Measurements from ENCODE around the gene ADAMTS9.
A peak's percentile ranks its signal among the peaks of the same experiment; 100 is the strongest.

ADAMTS9 gene

DNA sequence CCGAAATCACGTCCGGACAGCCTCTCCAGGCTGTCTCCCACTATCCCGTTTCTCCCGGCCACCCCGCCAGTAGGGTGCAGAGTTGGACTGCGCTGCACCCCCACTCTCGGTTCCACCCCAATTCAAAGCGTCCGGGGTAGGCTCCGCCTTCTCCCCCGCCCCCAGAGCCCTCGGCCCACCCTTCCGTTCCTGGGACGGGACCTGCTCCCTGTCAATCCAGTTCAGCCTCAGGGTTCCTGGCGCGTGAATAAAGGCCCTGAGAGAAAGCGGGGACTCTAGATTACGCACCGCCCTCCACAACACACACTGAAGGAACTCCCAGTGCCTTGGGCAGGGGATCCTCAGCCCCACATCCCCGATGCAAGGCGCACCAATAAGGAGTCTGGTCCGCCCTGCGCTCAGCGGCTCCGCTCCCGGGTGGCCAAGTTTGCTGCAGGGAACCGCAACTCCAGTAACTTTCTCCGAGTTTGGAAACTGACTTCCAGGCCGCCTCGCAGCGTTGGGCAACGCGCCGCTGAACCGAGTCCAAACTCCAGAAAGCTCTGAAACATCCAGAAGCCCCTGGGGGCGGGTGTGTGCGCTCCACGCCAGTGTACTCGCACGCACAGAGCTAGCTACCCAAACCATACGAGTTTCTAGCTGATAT lies 1.9 kb downstream of the ADAMTS9 start:
- peak; percentile 96 for DNase-seq

DNA sequence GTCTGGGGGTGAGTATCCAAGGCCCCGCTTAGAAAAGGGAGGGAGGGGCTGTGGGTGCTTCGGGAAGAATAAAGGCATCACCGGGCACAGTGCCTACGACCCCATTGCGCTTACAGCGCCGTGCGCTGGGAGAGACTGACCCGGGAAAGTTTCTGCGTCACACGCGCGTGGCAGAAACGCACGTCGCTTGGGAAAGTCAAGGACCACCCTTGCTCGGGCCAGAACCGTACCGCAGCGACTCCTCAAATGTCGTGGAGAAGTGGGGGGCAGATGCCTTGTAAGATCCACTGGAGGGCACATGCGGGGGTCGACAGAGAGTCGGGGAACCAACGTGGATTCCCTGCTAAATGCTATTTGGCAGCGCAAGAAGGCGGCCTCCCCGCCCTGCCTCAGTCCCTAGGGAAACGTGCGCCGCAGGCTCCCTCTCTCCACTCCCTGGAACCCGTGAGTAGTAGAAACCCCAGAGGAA lies 2.4 kb downstream of the ADAMTS9 start:
- DNase-seq, result peak; percentile 55

DNA sequence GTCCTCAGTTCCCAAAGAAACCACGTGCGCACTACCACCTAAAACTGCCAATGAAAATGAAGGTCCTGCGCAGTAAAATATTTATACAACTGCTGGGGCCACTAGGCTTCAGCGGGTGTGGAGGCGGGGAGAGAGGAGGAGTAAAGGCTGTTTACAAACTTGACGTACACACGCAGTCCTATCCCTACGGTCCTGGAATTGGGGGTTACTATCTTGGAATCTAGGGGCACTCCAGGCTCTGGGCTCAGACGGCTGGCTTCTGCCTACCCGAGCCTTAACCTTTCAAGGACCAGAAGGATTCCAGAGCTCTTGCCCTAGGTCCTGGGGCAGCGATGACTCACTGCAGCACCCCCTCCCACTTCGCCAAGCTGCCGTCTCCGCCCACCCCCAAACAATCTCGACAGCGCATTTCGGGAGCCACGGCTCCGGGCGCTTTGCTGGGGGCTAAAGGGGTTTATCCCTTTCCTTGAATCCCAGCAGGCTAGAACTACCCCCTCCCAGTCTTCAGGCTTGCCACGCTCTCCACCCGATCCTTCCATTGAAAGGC lies 3.0 kb downstream of the ADAMTS9 start:
- peak; percentile 45 for DNase-seq

DNA sequence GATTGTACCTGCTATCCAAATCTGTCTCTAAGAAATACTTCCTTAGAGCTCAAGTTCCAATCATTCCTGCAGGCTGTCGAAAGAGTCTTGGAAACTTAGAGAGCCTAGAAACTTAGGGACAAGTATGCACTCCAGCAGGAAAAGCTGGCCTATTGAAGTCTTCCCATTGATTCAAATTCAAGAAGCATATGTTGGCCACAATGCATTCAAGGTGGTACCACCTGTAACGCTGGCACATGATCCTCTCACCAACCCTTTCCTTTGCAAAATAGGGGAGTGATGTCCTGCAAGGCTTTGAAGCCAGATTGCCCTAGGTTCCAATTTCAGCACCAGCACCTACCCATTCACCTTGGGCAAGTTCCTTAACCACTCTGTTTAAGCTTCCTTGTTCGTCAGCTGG lies 6.0 kb downstream of the ADAMTS9 start:
- DNase-seq, result no peak

DNA sequence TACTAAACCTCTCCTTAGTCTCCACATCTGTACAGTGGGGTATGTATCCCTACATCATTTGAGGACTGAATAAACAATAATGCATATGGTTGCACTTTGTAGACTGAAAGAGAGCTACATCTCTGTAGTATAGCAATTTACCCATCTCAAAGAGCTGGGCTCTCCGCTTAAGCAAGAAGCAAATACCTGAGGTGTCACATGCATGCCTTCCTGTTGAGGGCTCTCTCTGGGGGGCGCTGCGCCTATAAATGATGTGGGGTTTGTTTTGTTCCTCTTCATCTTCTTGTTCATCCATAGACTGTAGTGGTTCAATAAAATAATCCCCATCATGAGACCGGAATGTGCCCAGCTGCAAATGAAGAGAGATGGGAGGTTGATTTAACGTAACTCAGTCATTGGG lies 6.8 kb downstream of the ADAMTS9 start:
- DNase-seq, result no peak

DNA sequence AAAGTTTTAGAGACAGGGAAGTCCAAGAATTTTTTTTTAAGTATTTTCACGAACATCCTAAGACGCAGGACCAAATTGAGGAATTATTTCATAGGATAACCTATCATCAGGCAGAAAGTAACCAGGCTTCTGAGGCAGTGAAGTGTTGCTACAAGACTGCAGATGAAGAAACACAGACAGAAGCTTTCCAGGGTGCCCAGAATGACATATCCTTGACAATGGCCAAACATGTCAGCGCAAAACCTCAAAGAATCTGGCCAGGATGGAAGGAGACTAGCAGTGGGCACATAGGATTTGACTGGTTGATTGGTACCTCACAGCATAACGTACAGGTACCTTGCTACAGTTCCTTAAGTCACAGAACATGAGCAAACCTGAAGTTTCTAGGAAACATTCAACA lies 7.5 kb downstream of the ADAMTS9 start:
- DNase-seq, result no peak

DNA sequence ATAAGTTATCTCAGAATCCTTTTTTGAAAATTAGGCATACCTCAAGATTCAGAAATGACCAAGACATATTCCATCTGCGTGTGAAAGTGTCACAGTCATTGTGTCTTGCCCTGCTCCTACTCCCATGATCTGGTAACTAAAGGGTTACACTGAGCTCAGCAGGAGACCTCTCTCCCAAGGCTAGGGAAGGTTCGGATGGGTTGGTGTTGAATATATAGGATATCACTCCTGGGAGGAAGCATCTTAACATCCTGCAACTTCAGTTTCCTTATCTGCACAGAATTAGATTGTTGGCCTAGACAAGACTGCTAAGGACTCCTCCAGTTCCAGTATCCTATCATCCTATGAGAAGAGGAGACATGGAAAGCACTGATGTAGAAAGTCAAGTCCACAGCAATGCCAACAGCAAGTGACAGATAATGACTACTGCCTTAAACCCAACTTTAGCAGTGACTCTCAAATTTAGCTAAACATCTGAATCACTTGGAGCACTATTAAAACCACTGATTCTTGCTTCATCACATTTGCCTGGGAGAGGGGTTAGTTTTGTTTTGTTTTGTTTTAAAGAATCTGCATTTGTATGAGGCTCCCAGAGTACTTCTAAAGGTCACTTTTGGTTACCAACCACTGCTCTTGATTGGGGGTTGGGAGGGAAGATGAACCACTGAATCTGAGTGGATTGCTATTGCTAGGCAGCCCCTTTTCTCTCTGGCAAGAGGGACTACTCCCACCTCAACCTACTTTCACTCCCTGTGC lies 9.7 kb downstream of the ADAMTS9 start:
- DNase-seq, result no peak

DNA sequence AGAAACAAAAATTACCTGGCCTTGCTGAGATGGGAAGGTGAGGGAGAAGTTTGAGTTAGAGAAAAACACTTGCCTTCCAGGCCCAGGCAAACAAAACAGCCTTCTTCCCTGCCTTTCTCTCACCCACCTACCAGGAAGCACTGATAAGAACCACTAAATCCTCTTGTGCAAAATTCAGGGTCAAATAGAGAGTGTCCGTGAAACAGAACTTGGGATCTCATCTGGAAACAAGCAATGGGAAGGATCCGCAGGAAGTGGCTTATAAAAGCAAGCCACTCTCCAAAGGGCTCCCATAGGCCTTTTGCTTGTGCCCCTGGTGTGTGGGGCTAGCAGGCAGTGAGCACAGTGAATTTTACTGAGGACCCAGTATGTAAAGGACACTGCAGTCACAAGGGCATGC lies 11.0 kb downstream of the ADAMTS9 start:
- DNase-seq, result no peak

DNA sequence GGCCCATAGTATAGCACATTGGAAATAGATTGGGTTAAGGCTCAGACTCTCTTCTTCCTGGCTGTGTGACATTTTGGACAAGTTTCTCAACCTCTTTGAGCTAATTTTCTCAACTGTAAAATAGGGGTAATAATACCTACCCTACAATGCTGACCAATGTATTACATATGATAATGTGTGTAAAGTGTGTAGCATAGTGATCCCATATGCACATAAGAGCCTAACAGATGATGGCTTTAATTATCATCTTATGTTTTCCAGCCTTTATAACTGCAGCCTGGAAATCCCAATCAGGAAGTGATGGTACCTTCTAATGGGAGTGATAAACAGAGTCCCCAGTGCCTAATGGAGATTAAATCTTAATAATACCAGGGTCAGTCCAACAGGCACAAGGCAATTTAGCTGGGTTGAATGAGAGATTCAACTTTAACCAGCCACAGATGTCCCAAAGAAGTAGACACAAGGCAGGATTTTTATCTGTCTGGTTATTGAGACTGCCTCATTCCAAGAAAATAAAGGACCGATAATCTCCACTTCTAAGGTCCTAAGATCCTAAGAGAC lies 12.0 kb downstream of the ADAMTS9 start:
- no peak for DNase-seq

DNA sequence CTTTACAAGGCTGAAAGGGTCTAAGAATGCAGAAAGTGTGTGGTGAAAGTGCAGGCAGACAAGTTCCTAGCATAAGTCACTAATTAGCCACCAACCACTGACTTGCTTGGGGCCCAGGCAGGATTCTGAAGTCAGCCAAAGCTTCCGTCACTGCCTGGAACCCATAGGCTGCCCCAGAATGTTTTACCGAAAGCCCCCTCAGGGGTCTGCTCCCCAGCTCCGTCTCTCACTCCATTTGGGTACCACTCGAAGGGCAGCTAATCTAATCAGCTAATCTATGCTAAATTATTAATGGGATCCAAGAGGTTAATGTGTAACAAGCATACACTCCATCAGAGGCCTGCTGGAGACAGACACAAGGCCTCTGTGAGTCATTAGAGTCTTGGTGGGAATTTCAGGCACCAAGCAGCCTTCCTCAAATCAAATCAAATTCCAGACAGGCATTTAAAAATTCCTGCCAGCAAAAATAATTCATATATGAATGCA lies 13.2 kb downstream of the ADAMTS9 start:
- DNase-seq, result peak; percentile 91

DNA sequence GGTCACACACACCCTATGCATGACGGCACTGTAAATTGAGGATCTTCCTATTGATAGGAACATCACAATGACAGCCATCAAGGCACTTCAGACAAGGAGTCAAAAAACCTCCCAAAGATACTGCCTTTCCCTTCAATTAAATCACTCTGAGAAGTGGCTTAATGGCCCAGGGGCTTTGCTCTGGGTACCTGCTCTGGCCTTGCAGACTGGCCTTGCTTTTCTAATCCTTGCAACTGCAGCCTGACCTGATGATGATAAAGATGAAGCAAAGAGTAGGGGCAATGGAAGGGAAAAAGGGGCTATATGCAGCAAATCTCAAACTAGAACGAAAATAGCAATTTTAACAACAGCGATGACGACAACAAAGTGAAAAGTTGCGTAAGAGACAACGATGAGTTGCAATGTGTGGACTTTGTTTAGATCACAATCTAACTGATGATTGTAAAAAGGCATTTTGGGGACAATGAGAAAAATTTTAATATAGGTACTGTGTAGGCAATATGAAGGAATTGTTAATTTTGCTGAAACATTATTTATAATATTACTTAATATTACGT lies 14.6 kb downstream of the ADAMTS9 start:
- DNase-seq, result no peak

DNA sequence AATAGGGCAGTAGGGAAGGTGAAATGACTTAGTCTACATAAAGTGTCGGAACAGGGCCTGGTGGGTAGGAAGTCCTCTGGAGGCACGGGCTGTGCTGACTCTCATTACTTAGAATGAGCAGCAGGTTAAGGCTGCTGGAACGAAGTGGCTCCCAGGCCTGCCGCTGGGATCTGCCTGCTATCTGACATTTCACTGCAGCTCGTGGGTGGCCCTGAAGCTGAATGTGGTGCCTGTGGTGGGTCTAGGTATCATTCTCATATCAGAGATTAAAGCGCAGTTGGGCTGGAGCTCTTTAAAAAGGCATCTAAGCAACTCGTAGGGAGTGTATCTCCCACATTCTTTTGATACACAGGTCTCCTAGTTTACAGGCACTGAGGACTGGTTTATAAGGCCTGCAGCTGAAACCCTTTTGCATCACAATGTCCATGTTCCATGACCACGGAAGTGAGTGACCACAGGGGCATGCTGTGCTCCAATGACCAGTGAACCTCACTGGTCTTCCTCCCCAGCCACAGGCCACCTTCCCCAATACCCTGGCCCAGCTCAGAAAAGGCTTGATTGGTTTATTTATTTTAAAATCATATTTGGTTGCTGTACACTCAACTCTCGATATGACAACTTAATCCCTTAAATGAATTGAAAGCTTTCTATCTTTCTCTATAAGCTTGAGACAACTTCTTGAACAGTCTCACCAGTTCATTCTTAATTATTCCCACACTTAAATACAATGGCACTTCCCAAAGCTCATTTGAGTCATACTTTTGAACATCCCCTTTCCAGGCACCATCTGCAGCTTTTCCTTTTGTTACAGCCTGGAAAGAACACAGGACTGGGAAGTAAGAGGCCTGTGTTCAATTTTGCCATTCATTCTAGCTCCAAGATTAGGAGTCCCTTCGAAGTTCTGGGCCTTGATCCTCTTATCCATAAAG lies 19.0 kb downstream of the ADAMTS9 start:
- no peak for DNase-seq

DNA sequence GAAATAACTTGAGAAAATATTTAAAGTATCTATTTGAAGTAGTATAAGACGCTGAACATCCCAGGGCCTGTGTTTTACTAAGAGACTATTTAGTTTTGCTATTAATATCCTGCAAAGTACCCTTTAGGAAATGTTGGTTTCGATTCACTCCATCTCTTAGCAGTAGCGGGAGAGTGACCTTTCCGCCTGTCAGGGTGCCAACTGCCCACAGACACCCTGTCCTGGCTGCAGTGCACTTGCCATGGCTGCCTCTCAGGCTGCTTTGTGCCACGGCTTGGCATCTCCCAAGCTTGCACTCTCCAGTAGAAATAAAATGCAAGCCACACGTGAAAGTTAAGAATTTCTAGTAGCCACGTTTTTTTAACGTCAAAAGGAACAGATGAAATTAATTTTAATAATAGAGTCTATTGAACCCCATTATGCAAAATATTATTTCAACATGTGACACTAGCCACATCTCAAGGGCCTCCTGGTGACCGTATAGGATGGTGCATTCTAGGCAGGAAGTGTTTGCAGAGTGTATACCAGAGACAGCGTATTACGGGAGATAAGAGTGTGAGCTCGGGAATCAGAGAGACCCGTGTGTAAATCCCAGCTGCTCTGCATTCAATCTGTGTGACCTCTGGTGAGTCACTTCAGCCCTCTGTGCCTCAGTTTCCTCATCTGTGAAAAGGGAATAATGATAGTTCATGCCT lies 19.8 kb downstream of the ADAMTS9 start:
- DNase-seq, result no peak

DNA sequence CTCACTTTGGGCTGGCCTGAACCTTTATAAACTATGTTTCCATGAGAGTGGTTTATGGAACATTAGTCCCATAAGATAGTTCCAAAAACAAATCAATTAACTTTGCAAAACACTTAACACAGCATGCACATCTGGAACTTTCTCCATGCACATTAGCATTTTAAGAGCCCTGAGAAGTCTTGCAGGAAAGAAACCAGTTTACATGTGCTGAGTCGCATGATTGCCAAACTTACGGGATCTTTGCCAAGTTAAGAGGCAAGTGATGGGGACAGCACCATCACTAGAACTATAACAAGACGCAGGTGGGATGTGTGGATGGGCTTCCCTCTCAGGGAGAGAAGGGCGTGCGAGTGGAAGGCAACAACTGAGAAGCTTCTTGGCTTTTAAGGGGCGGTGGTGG lies 20.7 kb downstream of the ADAMTS9 start:
- DNase-seq, result peak; percentile 42

DNA sequence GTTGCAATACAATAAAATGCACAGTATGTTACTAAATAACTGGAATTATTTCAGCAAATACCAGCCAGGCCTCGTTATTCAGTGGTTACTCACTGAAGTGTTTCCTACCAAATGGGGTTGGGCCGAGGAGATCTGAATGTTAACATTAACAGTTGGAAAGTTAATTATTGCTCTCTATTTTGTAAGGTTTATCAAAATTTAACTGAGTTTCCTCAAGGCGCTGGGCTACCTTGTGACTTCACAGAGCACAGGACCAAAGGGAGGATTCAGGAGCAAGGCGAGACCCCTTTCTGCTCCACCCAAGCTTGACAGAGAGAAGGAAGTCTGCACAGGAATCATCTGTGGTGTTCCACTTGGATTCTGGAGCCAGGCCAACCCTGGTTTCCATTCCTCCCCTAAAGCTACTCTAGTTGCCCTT lies 21.6 kb downstream of the ADAMTS9 start:
- DNase-seq, result peak; percentile 82

DNA sequence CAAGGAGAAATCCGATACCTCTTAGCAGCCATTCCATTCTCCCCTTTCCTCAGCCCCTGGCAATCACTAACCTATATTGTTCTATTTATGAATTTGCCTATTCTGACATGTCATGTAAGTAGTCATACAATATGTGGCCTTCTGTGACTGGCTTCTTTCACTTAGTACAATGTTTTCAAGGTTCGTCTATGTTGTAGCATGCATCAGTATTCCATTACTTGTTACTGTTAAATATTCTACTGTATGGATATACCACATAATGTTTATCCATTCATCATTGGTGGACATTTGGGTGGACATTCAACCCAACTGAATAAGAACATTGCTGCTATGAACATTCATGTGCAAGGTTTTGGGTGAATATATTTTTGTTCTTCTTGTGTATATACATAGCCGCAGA lies 23.4 kb downstream of the ADAMTS9 start:
- no peak for DNase-seq

DNA sequence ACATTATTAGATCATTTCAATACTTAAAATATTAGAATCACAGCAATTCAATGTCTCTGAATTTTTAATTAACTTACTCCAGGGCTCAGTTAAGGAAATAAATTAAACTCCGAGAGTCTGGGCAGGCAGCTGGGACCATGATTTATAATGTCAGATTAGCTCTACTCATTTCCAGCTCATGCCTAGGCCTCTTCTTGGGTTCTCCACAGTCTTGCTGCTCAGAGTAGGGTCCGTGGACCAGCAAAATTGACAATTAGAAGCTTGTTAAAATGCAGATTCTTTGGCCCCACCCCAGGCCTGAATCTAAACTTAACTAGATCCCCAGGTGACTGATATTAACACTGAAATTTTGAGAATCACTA lies 28.2 kb downstream of the ADAMTS9 start:
- no peak for DNase-seq

DNA sequence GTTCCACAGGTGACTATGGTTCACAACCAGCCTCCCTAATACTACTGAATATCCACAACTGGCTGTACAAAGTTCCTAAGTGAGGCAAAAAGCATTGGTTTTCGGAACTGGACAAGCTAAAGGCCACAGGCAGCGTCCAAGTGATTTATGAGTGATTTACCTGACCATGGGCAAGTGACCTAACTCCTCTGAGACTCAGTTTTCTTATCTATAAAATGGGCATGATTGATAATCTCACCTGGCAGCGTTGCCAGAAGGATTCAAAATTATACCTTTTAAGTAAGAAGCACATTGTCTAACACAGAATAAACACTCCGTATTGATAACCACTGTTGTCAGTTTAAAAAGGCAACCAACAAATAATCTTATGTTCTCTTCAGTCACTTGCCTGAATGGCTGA lies 29.8 kb downstream of the ADAMTS9 start:
- DNase-seq, result no peak

DNA sequence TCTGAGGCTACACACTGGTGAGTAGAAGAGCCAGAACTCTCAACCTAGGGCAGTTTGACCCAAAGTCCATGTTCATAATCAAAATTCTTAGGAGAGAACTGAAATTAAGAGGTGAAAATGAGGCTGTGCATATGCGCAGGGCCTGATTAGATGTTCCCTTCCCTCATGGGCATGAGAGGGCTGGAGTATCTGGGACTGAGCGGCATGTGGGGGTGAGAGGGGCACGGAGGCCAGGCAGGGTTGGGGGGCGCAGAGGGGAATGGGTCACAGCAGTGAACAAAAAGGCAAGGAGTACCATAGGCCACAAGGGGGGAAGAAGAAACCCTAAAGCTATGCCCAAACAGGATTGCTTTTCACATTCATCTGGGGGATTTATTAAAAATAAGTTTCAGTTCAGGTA lies 31.3 kb downstream of the ADAMTS9 start:
- DNase-seq, result no peak

DNA sequence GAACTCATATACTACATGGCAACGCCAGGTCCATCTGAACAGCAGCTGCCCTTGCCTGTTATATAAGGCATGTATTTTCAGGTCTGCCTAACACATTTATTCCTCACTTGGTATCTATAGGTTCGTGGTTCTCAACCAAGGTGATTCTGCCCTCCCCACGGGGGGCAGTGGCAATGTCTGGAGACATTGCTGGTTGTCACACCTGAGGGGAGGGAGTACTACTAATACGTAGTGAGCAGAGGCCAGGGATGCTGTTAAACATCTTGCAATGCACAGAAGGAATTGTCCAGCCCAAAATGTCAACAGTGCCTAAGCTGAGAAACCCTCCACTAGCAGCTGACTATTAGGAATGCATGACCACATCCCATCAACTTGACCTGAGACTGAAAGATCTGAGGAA lies 32.6 kb downstream of the ADAMTS9 start:
- DNase-seq, result no peak

DNA sequence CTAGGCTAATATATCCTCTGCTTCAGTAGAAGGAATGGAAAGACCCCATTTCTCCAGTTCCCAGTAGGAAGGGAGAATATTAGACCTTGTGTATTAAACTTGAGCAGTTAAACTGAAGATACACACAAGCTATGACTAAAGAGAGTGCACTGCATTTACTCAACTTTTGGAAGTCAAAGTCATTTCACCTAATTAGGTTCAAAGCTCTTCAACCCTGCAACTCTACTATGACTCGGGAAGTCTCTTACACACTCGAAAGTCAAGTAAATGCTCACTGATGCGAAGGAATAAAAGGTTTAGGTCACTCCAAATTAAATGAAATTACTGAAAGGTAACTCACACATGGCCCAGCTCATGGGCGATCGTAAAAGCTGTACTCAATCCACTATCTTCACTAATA lies 33.8 kb downstream of the ADAMTS9 start:
- DNase-seq, result no peak

DNA sequence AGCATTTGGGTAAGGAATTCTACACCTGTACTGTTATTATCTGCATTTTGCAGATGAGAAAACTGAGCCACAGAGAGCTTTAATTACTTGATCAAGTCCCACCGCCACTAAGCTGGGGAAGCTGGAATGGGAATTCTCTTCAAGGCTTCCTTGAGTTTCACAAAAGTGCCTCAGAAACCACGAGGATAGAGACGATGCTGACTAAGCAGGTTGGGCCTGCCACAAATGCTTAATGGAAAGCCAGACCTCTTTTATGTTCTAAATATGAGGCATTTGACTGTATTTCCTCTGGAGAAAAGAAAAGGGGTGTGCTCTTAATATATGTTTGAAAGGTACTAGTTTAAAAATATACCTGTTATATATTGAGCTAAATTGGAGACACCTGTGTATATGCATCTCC lies 34.7 kb downstream of the ADAMTS9 start:
- peak; percentile 9 for DNase-seq
